ENCODE results near the gene ADPRM. TPM values are rescaled to one million over a fixed set of nuclear protein-coding genes. Genes with fewer than 3 reads are reported as not detected.

Gene ADPRM
- total and polyA plus RNA-seq, 2 donors (not counting 1 experiment from before 2014, with no cell fraction given), result 11.3 to 17.0 TPM

DNA sequence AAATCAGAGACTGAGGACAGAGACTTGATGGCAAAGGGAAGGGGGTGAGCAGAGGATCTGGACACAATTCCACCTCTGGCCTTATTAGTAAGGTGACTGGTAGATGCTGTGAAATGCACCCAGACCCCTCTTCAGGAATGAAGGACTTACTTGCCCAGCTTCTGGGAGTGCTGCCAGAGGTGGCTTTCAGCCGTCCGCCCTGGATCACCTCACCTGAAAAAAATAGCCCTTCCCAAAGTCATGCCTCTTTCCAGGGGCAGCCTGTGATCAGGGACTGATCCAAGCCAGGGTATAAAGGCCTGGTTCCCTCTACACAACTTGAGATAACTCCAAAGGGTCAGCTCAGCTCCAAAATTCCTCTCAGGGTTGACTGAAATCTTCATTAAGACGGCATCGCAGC is 52.8 kb downstream of the ADPRM start:
- Histone ChIP-seq H3K27me3 (ENCODE audit: control insufficient read depth, insufficient read depth, low read length) (no peaks in the 10 kb centered on the region), H3K9me3 (ENCODE audit: control insufficient read depth, insufficient read depth, low read depth, low read length) (no peaks in the 10 kb centered on the region), H3K4me1 (ENCODE audit: control insufficient read depth, extremely low read depth, insufficient read depth, low read length) (no peaks in the 10 kb centered on the region), H3K9ac (ENCODE audit: insufficient read depth, low read length) (no peak overlapping the region), H3K4me2 (ENCODE audit: extremely low read depth, insufficient read depth, low read length) (no peak overlapping the region), H3K4me3 (replicated peaks in 1 of 4; ENCODE audit: control extremely low read depth in 1 of 4, insufficient read depth in 1 of 4, low read depth in 3 of 4, low read length in 4 of 4) (no peak overlapping the region), H2AFZ (ENCODE audit: low read length) (no peak overlapping the region), H3K79me2 (ENCODE audit: control insufficient read depth, insufficient read depth, low read length) (no peaks in the 10 kb centered on the region), H3K36me3 (ENCODE audit: control insufficient read depth, insufficient read depth, low read length) (no peaks in the 10 kb centered on the region), H4K20me1 (ENCODE audit: control insufficient read depth, extremely low read depth, insufficient read depth, low read length) (no peaks in the 10 kb centered on the region), H3K27ac (ENCODE audit: insufficient read depth, low read length) (no peak overlapping the region)
- no peak for DNase-seq (ENCODE audit: low read depth in 2 of 2)
- TF ChIP-seq CTCF (conservative IDR thresholded peaks at IDR 0.05 in 1 of 2, IDR thresholded peaks at IDR 0.05 in 1 of 2; ENCODE audit: low read depth in 1 of 2, low read length in 2 of 2) (no peak), EZH2 (IDR thresholded peaks at IDR 0.05; ENCODE audit: low read length, missing control alignments) (no peak)

DNA sequence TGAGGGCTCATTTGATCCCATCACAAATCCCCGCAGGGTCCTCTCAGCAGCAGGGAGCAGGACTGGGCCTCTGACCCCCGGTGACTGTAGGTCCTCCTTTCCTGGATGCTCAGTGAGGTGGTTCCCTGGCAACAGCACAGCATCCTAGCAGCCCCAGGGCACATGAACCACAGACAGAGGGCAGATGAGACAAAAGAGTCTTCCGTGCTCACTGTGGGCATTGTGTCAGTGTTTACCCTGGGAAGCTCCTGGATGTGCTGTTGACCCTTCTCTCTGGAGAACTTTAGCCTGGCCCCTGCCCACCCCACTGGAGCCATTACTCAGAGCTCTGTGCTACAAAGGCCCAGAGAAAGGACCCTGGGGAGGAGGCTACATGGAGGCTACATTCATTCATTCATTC is 54.2 kb downstream of the ADPRM start:
- no peak overlapping the region for H3K4me3 ChIP-seq (replicated peaks in 1 of 4; ENCODE audit: control extremely low read depth in 1 of 4, insufficient read depth in 1 of 4, low read depth in 3 of 4, low read length in 4 of 4)
- no peaks in the 10 kb centered on the region for H3K4me1 ChIP-seq (ENCODE audit: control insufficient read depth, extremely low read depth, insufficient read depth, low read length)
- H4K20me1 ChIP-seq (ENCODE audit: control insufficient read depth, extremely low read depth, insufficient read depth, low read length), result no peaks in the 10 kb centered on the region
- no peaks in the 10 kb centered on the region for H3K79me2 ChIP-seq (ENCODE audit: control insufficient read depth, insufficient read depth, low read length)
- no peak for DNase-seq (ENCODE audit: low read depth in 2 of 2)
- H3K9ac ChIP-seq (ENCODE audit: insufficient read depth, low read length), result no peak overlapping the region
- H3K9me3 ChIP-seq (ENCODE audit: control insufficient read depth, insufficient read depth, low read depth, low read length), result no peaks in the 10 kb centered on the region
- no peaks in the 10 kb centered on the region for H3K36me3 ChIP-seq (ENCODE audit: control insufficient read depth, insufficient read depth, low read length)
- TF ChIP-seq CTCF (conservative IDR thresholded peaks at IDR 0.05 in 1 of 2, IDR thresholded peaks at IDR 0.05 in 1 of 2; ENCODE audit: low read depth in 1 of 2, low read length in 2 of 2), result no peak
- TF ChIP-seq EZH2 (IDR thresholded peaks at IDR 0.05; ENCODE audit: low read length, missing control alignments), result no peak
- no peaks in the 10 kb centered on the region for H3K27me3 ChIP-seq (ENCODE audit: control insufficient read depth, insufficient read depth, low read length)
- H3K4me2 ChIP-seq (ENCODE audit: extremely low read depth, insufficient read depth, low read length), result no peak overlapping the region
- no peak overlapping the region for H2AFZ ChIP-seq (ENCODE audit: low read length)
- H3K27ac ChIP-seq (ENCODE audit: insufficient read depth, low read length), result no peak overlapping the region

DNA sequence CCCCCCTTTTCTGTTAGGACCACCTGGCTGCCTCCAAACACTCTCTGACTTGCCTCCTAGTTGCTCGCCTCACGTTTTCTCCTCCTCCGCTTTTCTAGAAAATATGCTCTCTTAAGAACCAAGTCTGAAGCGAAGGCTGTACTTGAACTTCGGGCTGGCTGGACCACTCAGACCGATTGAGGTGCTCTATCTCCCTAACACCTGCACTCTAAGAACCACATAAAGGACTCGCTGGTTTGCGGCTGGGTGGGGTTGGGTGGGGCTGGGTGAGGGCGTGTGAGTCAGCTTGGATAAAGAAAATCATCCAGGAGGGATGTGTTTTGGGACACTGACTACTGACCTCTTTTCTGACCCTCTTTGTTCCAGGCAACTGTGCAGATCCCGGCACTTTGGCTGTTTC is 55.3 kb downstream of the ADPRM start:
- H4K20me1 ChIP-seq (ENCODE audit: control insufficient read depth, extremely low read depth, insufficient read depth, low read length), result no peaks in the 10 kb centered on the region
- H3K4me1 ChIP-seq (ENCODE audit: control insufficient read depth, extremely low read depth, insufficient read depth, low read length), result no peaks in the 10 kb centered on the region
- H3K27ac ChIP-seq (ENCODE audit: insufficient read depth, low read length), result no peak overlapping the region
- H3K4me3 ChIP-seq (replicated peaks in 1 of 4; ENCODE audit: control extremely low read depth in 1 of 4, insufficient read depth in 1 of 4, low read depth in 3 of 4, low read length in 4 of 4), result no peak overlapping the region
- no peaks in the 10 kb centered on the region for H3K36me3 ChIP-seq (ENCODE audit: control insufficient read depth, insufficient read depth, low read length)
- H2AFZ ChIP-seq (ENCODE audit: low read length), result no peak overlapping the region
- no peaks in the 10 kb centered on the region for H3K79me2 ChIP-seq (ENCODE audit: control insufficient read depth, insufficient read depth, low read length)
- no peak overlapping the region for H3K9ac ChIP-seq (ENCODE audit: insufficient read depth, low read length)
- no peak overlapping the region for H3K4me2 ChIP-seq (ENCODE audit: extremely low read depth, insufficient read depth, low read length)
- TF ChIP-seq EZH2 (IDR thresholded peaks at IDR 0.05; ENCODE audit: low read length, missing control alignments) (no peak), CTCF (conservative IDR thresholded peaks at IDR 0.05 in 1 of 2, IDR thresholded peaks at IDR 0.05 in 1 of 2; ENCODE audit: low read depth in 1 of 2, low read length in 2 of 2) (no peak)
- no peaks in the 10 kb centered on the region for H3K9me3 ChIP-seq (ENCODE audit: control insufficient read depth, insufficient read depth, low read depth, low read length)
- no peaks in the 10 kb centered on the region for H3K27me3 ChIP-seq (ENCODE audit: control insufficient read depth, insufficient read depth, low read length)
- no peak for DNase-seq (ENCODE audit: low read depth in 2 of 2)
